DMS53 treated with DMSO at 0.1 percent for 48 hours (cell line): ENCODE results near the gene TXNRD2.
A peak's percentile ranks its signal among the peaks of the same experiment; 100 is the strongest.

ENCODE experiments used
- DNase-seq: peaks from one replicate; lab custom pipeline; 2025; ENCODE audit not compliant: unreplicated experiment; lab: John Stamatoyannopoulos, UW

Gene TXNRD2

GRCh38 chr22:19866665-19867009, 75.0 kb downstream of the TXNRD2 start:
- no peak for DNase-seq

DNA sequence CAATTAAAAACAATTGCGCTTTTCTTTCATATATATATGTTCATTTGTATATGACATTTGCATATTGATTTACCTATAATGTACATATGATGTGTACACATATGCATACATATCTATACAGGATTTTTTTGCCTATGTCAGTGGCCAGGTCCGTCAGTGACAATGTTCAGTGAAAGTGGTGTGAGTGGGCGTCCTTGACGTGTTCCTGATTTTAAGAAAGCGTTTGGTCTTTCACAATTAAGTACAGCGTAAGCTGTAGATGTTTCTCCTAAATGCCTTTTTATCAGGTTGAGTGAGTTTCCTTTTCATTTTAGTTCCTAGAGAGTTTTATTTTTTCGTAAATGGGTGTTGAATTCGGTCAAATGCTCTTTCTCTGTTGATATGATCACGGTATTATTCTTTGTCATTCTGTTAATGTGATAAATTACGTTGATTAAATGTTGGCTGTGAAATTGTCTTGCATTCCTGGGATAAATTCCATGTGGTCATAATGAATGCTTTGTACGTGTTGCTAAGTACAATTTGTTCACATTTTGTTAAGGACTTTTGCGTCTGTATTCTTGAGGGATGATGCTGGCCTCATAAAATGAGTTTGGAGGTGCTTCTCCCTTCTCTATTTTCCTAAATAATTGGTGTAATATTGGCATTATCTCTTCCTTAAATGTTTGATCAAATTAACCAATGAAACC, 76.3 kb downstream of the TXNRD2 start:
- no peak for DNase-seq

- no peak for DNase-seq
Measured at GRCh38 chr22:19864538-19865106, 77.0 kb downstream of the TXNRD2 start.

GRCh38 chr22:19863571-19863970, 78.0 kb downstream of the TXNRD2 start:
- DNase-seq = no peak

- DNase-seq = no peak
Measured at GRCh38 chr22:19862619-19863246, 78.9 kb downstream of the TXNRD2 start.

DNA sequence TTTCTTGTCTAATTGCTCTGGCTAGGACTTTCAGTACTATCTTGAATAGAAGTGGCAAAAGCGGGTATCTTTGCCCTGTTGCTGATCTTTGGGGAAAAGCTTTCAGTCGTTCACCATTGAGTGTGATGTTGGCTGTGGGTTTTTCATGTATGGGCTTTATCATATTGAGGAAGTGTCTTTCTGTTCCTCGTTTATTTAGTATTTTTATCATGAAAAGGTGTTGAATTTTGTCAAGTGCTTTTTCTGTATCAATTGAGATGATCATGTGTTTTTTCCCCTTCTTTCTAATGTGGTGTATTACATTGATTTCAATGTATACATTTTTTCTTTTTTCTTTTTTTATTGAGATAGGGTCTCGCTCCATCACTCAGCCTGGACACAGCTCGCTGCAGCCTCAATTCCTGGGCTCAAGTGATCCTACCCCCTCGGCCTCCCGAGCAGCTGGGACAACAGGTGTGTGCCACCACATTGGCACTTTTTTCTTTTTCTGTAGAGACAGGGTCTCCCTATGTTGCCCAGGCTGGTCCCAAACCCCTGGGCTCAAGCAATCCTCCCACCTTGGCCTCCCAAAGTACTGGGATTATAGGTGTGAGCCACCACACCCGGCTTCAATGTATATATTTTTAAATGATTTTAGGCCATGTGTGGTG, 81.6 kb downstream of the TXNRD2 start:
- DNase-seq = no peak

GRCh38 chr22:19857382-19857781, 84.2 kb downstream of the TXNRD2 start:
- DNase-seq = no peak

DNA sequence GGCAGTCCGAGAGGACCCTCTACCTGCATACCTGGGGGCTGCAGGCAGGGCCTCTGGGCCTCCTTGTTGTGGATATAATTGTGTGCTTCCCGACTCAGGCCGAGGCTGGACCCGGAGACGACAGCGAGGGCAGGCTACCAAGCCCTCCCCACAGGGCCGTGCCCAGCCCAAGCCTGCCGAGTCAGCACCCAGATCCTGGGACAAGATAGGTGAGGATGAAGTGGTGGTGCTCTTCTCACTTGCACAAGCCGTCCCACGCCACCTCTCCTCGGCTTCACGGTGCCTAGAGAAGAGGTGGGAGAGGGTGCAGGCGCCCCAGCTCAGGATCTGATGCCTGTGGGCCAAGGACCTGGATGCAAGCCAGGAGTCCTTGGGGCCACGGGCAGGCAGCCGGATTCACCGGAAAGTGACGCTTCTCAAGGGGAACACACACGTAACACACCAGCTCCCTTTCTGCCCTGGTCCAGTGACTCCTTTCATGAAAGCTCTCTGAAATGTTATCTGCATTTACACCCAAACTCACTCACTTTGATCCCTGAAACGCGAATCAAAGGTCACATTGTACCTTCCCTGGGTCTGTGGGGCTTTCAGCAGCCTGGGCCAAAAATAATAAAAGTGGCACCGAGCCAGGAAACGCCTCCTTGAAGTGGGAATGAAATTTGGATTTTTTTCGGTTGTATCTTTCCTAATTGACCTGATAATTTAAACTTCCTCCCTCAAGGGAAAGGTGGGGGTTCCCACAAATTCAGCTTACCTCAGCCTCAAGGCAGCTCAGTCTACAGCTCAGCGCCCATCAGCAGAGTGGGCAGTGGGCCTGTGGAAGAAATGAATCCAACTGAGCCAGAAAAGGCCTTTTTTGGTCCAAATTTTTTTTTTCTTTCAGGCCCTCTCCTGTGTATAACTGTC, 85.9 kb downstream of the TXNRD2 start:
- no peak for DNase-seq

DNA sequence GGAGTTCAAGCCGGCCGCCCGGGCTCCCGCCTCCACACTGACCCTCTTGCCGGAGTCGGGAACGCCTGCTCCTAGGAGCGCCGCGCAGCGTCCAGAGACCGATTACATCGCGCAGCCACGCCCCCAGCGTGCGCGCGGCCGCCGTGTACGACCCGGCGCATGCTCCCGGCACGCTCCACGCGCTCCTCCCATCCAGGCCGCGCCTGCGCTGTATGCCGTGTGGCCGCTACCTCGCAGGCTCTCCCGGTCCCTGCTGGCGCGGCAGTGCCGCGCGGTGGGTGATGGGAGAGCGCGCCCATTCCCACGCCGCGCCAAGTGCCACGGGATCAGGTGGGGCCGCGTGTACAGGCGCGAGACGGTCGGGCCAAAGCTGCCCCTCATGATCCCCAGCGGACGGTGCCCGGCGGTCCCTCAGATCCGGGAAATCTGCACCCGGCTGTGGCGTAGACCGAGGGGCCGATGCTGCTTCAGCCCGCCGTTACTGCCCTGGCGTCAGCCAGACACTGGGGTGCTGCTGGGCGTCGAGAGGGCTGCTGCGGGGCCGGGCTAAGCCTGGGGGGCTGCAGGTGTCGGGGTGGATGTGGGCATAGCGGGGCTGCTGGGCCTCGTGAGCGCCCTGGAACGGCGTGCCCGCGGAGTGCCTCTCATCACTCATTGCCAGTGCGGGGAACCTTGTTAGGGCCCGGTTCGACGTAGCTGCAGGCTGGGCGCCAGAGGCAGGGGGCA, 86.7 kb downstream of the TXNRD2 start, which contains the start of the genes GNB1L and RTL10:
GNB1L (minus strand) TSS at position 97 of the 726 bp plus-strand sequence. CDS start 33,519 bp downstream, outside the sequence.
RTL10 (minus strand) TSS at position 97 of the 726 bp plus-strand sequence. CDS start 2,613 bp downstream, outside the sequence.
- DNase-seq = peak; percentile 58

- no peak for DNase-seq
Measured at GRCh38 chr22:19853879-19854777, 87.5 kb downstream of the TXNRD2 start.

DNA sequence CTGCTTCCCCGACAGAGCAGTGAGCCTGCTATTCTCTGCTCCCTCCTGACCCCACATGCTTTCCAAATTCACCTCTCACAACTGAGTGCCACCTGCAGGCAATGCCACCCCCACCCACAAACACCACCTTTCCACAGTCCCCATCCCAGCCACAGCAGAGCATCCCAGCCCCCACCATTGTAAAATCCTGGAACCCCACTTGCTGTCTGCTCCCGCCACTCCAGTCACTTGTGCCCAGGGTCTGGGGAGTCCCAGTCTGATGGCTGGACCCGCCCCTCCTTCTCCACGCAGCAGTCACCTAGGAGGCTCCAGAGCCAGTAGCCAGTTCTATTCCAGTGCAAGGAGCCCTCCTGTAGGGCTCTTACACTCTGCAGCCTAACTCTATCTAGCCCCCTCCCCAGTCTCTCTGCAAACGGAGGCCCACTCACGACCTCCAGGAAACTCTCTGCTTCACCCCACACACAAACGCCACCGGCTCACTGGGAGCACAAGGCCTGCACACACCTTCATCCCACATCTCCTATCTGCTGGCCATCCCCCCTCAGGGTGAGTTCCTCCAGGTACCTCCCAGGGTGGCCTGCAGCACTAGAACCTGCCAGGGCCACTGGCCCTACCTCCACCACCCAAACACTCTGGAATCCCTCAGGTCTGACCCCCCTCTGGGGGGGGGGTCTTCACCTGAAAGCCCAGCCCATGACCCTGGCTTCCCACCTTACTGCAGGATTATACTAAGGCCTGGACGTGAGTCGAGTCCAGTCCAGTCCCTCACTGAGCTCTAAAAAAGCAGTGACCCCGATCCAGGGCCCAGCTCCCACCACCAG, 88.3 kb downstream of the TXNRD2 start:
- no peak for DNase-seq

DNA sequence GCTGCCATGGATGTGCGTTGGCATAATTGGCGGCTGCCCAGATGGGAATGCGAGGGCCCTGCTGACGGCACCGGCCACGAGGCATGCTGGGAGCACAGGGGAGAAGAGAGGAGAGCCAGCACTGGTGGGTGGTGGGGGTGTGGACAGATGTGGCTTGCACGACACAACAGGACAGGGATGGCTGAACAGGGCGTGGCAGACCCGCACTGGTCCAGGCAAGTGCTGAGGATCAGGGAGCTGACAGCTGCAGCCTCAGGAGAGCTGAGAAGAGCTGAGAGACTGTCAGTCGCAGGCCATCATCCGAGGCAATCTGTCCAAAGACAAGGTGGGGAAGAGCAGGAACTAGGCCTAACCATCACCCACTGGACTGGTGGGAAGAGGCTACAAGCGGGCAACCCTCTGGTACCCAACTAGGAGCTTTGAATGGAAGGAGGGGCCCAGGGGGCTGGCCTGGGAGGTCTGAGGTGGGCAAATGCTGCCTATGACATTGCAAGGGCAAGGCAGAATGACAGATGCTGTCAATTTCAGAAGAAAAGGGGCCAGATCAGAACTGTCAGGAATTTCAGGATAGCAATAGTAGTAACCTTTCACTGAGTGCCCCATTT, 89.3 kb downstream of the TXNRD2 start:
- DNase-seq = no peak

DNA sequence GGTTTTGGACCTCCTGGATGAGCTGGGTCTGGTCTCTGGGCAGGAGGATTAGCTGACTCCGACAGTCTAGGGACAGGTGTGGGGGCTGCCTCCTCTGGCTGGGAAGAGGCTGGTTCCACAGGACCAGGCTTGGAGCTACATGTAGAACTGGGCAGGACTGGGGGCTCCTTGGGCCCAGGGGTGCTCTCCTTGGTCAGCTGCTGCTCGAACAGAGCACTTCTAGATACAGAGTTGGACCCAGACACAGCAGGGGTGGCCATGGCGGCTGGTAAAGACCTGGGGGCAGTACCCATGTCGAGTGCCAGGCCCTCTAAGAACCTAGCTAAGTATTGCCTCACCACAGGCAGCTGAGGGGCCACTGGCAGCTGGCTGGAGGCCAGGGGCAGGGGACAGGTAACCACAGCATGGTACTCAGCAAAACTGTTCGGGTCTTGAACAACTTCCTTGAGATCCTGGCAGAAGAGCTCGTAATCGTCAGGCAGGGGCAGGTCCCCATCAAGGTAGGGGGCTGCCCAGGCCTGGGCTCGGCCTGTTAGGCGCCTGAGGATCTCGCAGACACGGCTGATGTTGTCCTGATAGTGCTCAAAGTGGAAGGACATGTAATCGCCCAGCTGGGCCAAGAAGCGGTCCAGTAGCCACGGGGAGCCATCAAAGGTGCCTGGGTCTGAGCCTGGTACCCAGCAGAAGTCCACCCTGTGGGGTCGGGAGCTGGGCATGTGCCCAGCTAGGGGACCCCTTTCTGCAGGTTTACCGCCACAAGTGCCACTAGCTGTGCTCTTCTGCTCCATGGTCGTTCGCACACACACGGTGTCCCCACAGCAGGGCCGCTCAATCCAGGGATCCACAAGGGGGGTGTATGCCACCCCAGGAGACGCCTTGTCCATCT, 90.1 kb downstream of the TXNRD2 start:
- DNase-seq = no peak

DNA sequence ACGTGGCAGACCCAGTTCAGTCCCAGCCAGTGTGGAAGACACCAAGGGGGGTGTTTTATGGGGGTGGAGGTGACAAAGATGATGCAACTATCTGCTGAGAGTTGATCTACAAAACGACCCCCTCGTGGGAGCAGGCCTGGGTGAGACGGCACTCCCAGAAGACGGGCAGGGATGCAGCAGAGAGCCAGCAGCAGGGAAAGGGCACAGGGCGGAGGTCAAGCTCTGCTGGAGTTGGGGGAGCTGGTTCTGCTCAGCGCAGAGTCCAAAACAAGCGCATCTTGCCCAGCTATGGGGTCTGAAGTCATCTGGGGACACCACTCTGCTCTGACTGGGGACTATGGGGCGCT, 90.9 kb downstream of the TXNRD2 start:
- DNase-seq = no peak

- no peak for DNase-seq
Measured at GRCh38 chr22:19849835-19850762, 91.5 kb downstream of the TXNRD2 start.
